AG04449 (cell line): ENCODE results near the gene KREMEN2.

ENCODE experiments used
- CTCF ChIA-PET: fragments of 350-600 bp; formaldehyde crosslinking; extraction: SDS; loops from one replicate; lab custom pipeline; 2021; ENCODE audit warnings: antibody characterized with exemption; lab: Yijun Ruan, JAX
- POLR2A ChIA-PET: fragments of 400-600, 350-600 bp; formaldehyde crosslinking; extraction: SDS; loops from one replicate; lab custom pipeline; 2020; ENCODE audit warnings: antibody characterized with exemption, inconsistent platforms; lab: Yijun Ruan, JAX
- DNase-seq: peaks from one replicate; pipeline ENCODE4 v3.0.0-alpha.2; 2010; ENCODE audit warnings: low read depth, low spot score
- H3K4me3 ChIP-seq: 2 replicates; pipeline ENCODE4 v1.5.1; 2011; ENCODE audit warnings: low read depth, mild to moderate bottlenecking, control low read depth, low read length
- CTCF ChIP-seq: IDR thresholded peaks from one replicate; pipeline ENCODE4 v1.5.1; 2011; ENCODE audit warnings: mild to moderate bottlenecking, moderate library complexity, low read length, control low read depth, inconsistent platforms; ENCODE audit not compliant: insufficient read depth; ENCODE audit errors: missing control alignments

KREMEN2 gene

GRCh38 chr16:2991566-2992261 lies 27.6 kb downstream of the KREMEN2 start:
- DNase-seq, result no peak
- no peak overlapping the region for H3K4me3 ChIP-seq
- CTCF ChIA-PET, result no interaction called here
- POLR2A ChIA-PET, result no interaction called here
- TF ChIP-seq CTCF, result no peak

- ChIA-PET POLR2A (no interaction called here), CTCF (interaction anchor here (1.1 to 1.3 kb wide), 2 partner anchors 10 to 11 kb away, joined by 4 to 5 read pairs; no protein-coding TSS in a partner anchor)
- H3K4me3 ChIP-seq, result no peak overlapping the region
- no peak for DNase-seq
- no peak for TF ChIP-seq CTCF
Observed at GRCh38 chr16:2992383-2993081, 28.5 kb downstream of the KREMEN2 start.

- ChIA-PET CTCF (interaction anchor here (1.5 kb wide), 1 partner anchor 15 kb away, joined by 5 read pairs; the partner anchor contains the start of gene PKMYT1), POLR2A (no interaction called here)
Observed at GRCh38 chr16:2996298-2996697, 32.2 kb downstream of the KREMEN2 start.

GRCh38 chr16:2999929-3000328 lies 35.9 kb downstream of the KREMEN2 start:
- ChIA-PET CTCF (interaction anchor here (11.4 kb wide), 1 partner anchor 30 kb away, joined by 112 read pairs; no protein-coding TSS in a partner anchor), POLR2A (no interaction called here)
- DNase-seq, result no peak
- TF ChIP-seq CTCF, result no peak
- no peak overlapping the region for H3K4me3 ChIP-seq

More at GRCh38 chr16:2996298-2996697, 32.2 kb downstream of the KREMEN2 start:
- no peak for DNase-seq
- no peak for TF ChIP-seq CTCF
- H3K4me3 ChIP-seq, result no peak overlapping the region

- POLR2A ChIA-PET, result no interaction called here
- DNase-seq, result no peak
- H3K4me3 ChIP-seq, result no peak overlapping the region
- CTCF ChIA-PET, result interaction anchor here (11.4 kb wide), 1 partner anchor 30 kb away, joined by 112 read pairs; no protein-coding TSS in a partner anchor
- TF ChIP-seq CTCF, result no peak
Observed at GRCh38 chr16:3000540-3000939, 36.5 kb downstream of the KREMEN2 start.

GRCh38 chr16:3001316-3001715 lies 37.2 kb downstream of the KREMEN2 start:
- H3K4me3 ChIP-seq, result no peak overlapping the region
- TF ChIP-seq CTCF, result no peak
- ChIA-PET POLR2A (no interaction called here), CTCF (interaction anchor here (11.4 kb wide), 1 partner anchor 29 kb away, joined by 112 read pairs; no protein-coding TSS in a partner anchor)
- no peak for DNase-seq
